DOHH2 (cell line): ENCODE data around the gene RGS3.

ENCODE experiments used
- EZH2phosphoT487 ChIP-seq: fragments of 200-600 bp; sonication (generic); IDR thresholded peaks from 2 replicates; pipeline ENCODE4 v1.6.1; 2017; ENCODE audit warnings: borderline replicate concordance, mild to moderate bottlenecking, antibody characterized with exemption, low read length, moderate library complexity, mixed read lengths
- TF ChIP-seq, protein P1 (sequence below): fragments of 200-600 bp; sonication (generic); IDR thresholded peaks from one replicate; pipeline ENCODE4 v1.5.1; 2014; ENCODE audit warnings: antibody characterized with exemption, mild to moderate bottlenecking, low read depth, low read length; ENCODE audit not compliant: poor library complexity, severe bottlenecking

DNA sequence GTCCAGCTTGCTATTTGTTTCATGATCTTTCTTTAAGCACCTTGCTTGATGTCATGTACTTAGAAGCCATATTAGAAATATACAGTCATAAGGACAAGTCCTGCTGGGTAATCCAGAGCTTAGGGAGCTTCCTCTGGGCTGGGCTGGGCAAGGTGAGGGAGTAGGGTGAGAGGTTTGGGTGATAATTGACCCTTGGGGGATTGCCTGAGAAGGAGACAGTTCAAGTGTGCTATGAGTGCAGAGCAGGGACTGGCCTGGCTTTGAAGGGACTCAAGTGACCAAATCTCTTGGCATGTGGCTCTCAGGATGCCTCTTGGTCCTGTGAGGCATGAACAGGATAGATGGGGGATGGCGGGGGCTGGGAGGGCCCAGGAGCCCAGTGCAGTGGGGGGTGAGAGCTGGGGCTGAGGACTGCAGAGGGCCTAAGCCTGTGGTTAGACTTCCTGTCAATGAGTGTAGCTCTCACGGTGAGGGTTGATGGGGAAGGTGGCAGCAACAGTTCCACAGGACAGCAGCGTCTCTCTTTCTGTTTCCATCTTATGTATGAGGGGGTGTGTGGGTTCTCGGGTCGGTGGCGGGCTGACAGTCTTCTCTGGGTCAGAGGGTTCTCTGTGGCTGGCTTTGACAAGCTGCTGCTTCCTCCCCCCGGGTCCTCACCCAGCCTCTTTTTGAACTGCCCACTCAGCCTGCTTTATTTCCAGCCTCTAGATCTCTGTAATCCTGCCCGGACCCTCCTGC, 53.5 kb downstream of the RGS3 start:
- TF ChIP-seq, protein P1, sequence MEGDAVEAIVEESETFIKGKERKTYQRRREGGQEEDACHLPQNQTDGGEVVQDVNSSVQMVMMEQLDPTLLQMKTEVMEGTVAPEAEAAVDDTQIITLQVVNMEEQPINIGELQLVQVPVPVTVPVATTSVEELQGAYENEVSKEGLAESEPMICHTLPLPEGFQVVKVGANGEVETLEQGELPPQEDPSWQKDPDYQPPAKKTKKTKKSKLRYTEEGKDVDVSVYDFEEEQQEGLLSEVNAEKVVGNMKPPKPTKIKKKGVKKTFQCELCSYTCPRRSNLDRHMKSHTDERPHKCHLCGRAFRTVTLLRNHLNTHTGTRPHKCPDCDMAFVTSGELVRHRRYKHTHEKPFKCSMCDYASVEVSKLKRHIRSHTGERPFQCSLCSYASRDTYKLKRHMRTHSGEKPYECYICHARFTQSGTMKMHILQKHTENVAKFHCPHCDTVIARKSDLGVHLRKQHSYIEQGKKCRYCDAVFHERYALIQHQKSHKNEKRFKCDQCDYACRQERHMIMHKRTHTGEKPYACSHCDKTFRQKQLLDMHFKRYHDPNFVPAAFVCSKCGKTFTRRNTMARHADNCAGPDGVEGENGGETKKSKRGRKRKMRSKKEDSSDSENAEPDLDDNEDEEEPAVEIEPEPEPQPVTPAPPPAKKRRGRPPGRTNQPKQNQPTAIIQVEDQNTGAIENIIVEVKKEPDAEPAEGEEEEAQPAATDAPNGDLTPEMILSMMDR = no peak
- no peak for TF ChIP-seq EZH2phosphoT487
